B cell (primary cell): ENCODE measurements around the gene ANGPTL8. TPM values are rescaled to one million over a fixed set of nuclear protein-coding genes. Genes with fewer than 3 reads are reported as not detected.
A peak's percentile ranks its signal among the peaks of the same experiment; 100 is the strongest.

ENCODE experiments used
- ATAC-seq: fragments of 200-7000 bp; cut with Tn5 transposase; one replicate; pipeline ENCODE4 v1.10.0; 2021; ENCODE audit warnings: low read depth, mild to moderate bottlenecking, moderate number of reproducible peaks, moderate library complexity
- CTCF ChIA-PET: fragments of 350-600 bp; sonication (Branson Sonifier 250); formaldehyde crosslinking; loops from one replicate; lab custom pipeline; 2021; ENCODE audit warnings: antibody characterized with exemption, inconsistent platforms; lab: Charles Lee
- POLR2A ChIA-PET: fragments of 350-600 bp; sonication (Branson Sonifier 250); formaldehyde crosslinking; loops from one replicate; lab custom pipeline; 2021; ENCODE audit warnings: antibody characterized with exemption; lab: Charles Lee
- DNase-seq: peaks from one replicate; pipeline ENCODE4 v3.0.0; 2013
- H2AFZ ChIP-seq: 2 replicates; pipeline ENCODE4 v1.6.1; 2012; ENCODE audit warnings: mild to moderate bottlenecking, low read depth, low read length; ENCODE audit not compliant: insufficient read depth, poor library complexity, severe bottlenecking
- H3K27ac ChIP-seq, 2 donors: 1 replicate in 1 of 2; 2 replicates in 1 of 2; pipeline ENCODE4 v1.5.1; 2012 to 2013; ENCODE audit warnings: low read length in 2 of 2, mild to moderate bottlenecking in 2 of 2, moderate library complexity in 1 of 2
- H3K27me3 ChIP-seq, 4 experiments: fragments of 200-600 bp in 1 of 4; sonication (generic) in 1 of 4; replicated peaks in 1 of 4; 1 replicate in 2 of 4; 2 replicates in 2 of 4; pipeline versions ENCODE4 v1.6.1 to v1.7.0; 2013 to 2016; ENCODE audit warnings: low read length in 3 of 4, mild to moderate bottlenecking in 2 of 4, mixed read lengths in 1 of 4, moderate library complexity in 1 of 4; ENCODE audit not compliant: insufficient read depth in 4 of 4, control insufficient read depth in 3 of 4; ENCODE audit errors: control extremely low read depth in 1 of 4
- H3K36me3 ChIP-seq, 2 experiments: replicated peaks in 1 of 2; 1 replicate in 1 of 2; 2 replicates in 1 of 2; pipeline versions ENCODE4 v1.6.1 to v1.7.1; 2013; ENCODE audit warnings: low read length in 1 of 2; ENCODE audit not compliant: insufficient read depth in 2 of 2, control insufficient read depth in 1 of 2; ENCODE audit errors: control extremely low read depth in 1 of 2, extremely low read depth in 1 of 2
- H3K4me1 ChIP-seq, 2 donors: fragments of 200-600 bp in 1 of 2; sonication (generic) in 1 of 2; 1 replicate in 1 of 2; 2 replicates in 1 of 2; pipeline versions ENCODE4 v1.5.1 to v1.6.1; 2013 to 2017; ENCODE audit warnings: low read length in 2 of 2; ENCODE audit not compliant: control insufficient read depth in 2 of 2, insufficient read depth in 2 of 2
- H3K4me2 ChIP-seq: replicated peaks from 2 replicates; pipeline ENCODE3; 2012; ENCODE audit warnings: mild to moderate bottlenecking, low read depth, low read length; ENCODE audit not compliant: poor library complexity, severe bottlenecking
- H3K4me3 ChIP-seq, 5 experiments: fragments of 200-600 bp in 1 of 5; sonication (generic) in 1 of 5; 1 replicate in 3 of 5; 2 replicates in 2 of 5; pipeline versions ENCODE4 v1.5.1 to v1.7.0; 2011 to 2016; ENCODE audit warnings: low read length in 4 of 5, mild to moderate bottlenecking in 4 of 5, low read depth in 2 of 5, control low read depth in 1 of 5, moderate library complexity in 1 of 5; ENCODE audit not compliant: insufficient read depth in 1 of 5; ENCODE audit errors: control extremely low read depth in 1 of 5, extremely low read depth in 1 of 5
- H3K79me2 ChIP-seq: fragments of 200-600 bp; sonication (generic); one replicate; pipeline ENCODE4 v1.6.0; 2016; ENCODE audit warnings: low read length; ENCODE audit not compliant: control insufficient read depth, insufficient read depth
- H3K9ac ChIP-seq: fragments of 200-600 bp; sonication (generic); 2 replicates; pipeline ENCODE4 v1.6.1; 2017; ENCODE audit warnings: mild to moderate bottlenecking, low read length, moderate library complexity
- H3K9me3 ChIP-seq, 3 donors: one replicate each; pipeline versions ENCODE4 v1.6.1 to v1.7.1; 2013; ENCODE audit warnings: low read length in 2 of 3; ENCODE audit not compliant: control insufficient read depth in 2 of 3, insufficient read depth in 1 of 3; ENCODE audit errors: control extremely low read depth in 1 of 3
- H4K20me1 ChIP-seq: 2 replicates; pipeline ENCODE4 v1.6.0; 2012; ENCODE audit warnings: mild to moderate bottlenecking, low read length; ENCODE audit not compliant: insufficient read depth, control insufficient read depth, poor library complexity, severe bottlenecking
- H3K27ac Mint-ChIP-seq: one replicate; pipeline ENCODE4 v1.8.0; 2021; ENCODE audit warnings: mixed read lengths
- H3K27me3 Mint-ChIP-seq: one replicate; pipeline ENCODE4 v1.8.0; 2021; ENCODE audit warnings: mixed read lengths
- H3K4me1 Mint-ChIP-seq: one replicate; pipeline ENCODE4 v1.8.0; 2021; ENCODE audit warnings: mixed read lengths
- H3K4me3 Mint-ChIP-seq: one replicate; pipeline ENCODE4 v1.8.0; 2021; ENCODE audit warnings: mixed read lengths
- H3K9me3 Mint-ChIP-seq: one replicate; pipeline ENCODE4 v1.8.0; 2022; ENCODE audit warnings: mixed read lengths; ENCODE audit not compliant: insufficient read depth
- EZH2 ChIP-seq: IDR thresholded peaks from 2 replicates; pipeline ENCODE4 v1.6.1; 2012; ENCODE audit warnings: borderline replicate concordance, low read depth, mild to moderate bottlenecking, moderate library complexity, low read length; ENCODE audit not compliant: insufficient read depth, poor library complexity, severe bottlenecking
- whole genome bisulfite sequencing: methylation state at CpG from one replicate; pipeline ENCODE4 v1.1.5; 2013; ENCODE audit warnings: missing lambda C conversion rate; ENCODE audit not compliant: insufficient coverage; 5-methylcytosine and 5-hydroxymethylcytosine counted together
- intact Hi-C: fragments of 100-400 bp; cut with micrococcal nuclease; formaldehyde crosslinking; loops from one replicate; pipeline ENCODE4 v1.10.0; 2022
- polyA plus RNA-seq: library from polyadenylated mRNA; depleted of rRNA; stranded (reverse); fragments of >200 nt; gene quantifications from 2 replicates; pipeline ENCODE4 v1.2.3, GENCODE V29; 2012
- total RNA-seq, 2 donors: library from RNA; stranded (reverse); fragments of 120-200 nt in 1 of 2; gene quantifications; 1 replicate in 1 of 2; 2 replicates in 1 of 2; pipeline versions ENCODE4 v1.2.3 to v1.2.4, GENCODE V29; 2013 to 2022
- TF ChIP-seq, protein P1 (sequence below): fragments of 200-600 bp; IDR thresholded peaks from one replicate; pipeline ENCODE4 v1.8.0; 2022; ENCODE audit warnings: antibody characterized with exemption, mild to moderate bottlenecking

The ANGPTL8 gene
- total and polyA plus RNA-seq, 2 donors (not counting 1 experiment from before 2014, with no cell fraction given), result not detected

DNA sequence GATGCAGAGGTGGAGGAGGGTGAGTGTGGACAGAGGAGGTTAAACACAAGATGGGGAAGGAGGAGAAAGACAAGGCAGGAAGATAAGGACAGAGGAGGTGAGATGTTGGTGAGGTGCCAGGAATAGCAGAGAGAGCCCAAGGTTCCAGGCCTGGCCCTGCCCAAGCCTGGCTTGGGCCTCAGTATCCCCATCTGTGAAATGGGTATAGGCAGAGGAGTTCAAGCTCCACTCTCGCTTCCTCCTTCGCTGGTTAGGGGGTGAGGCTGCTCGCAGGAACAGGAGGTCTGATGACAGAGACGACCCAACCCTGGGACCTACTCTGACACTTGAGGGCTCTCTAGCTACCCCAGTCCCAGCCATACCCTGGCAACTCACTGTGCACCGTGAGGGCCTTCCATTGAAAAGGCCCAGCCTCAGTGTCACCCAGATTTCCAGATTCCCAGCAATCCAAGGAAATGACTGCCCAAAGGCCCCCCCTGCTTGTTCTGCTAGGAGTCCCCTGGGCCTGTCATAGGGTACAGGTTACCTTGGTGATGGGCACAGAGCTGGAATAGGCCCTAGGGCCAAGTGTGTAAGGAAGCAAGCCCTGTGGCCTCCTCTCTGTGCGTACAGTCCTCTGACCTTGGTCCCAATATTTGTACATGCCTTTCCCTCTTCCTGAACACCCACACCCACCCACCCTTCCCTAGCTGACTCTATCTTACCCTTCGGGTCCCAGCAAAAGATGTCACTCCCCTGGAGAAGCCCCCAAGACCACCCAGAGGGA lies 8.6 kb upstream of the ANGPTL8 start:
- H3K27me3 Mint-ChIP-seq, result no peaks in the 10 kb centered on the region
- no peaks in the 10 kb centered on the region for H3K4me1 Mint-ChIP-seq
- no peak for ATAC-seq
- Histone ChIP-seq H3K4me1 (no peaks in the 10 kb centered on the region), H3K27ac (no peak overlapping the region), H3K27me3 (no peaks in the 10 kb centered on the region), H3K4me3 (no peak overlapping the region), H3K36me3 (no peaks in the 10 kb centered on the region), H3K79me2 (no peaks in the 10 kb centered on the region), H4K20me1 (no peaks in the 10 kb centered on the region), H3K9me3 (peaks cover 0 to 12% (median 0%) of the 10 kb centered on the region in 3 donors), H3K9ac (no peak overlapping the region), H2AFZ (no peak overlapping the region), H3K4me2 (no peak overlapping the region)
- H3K27ac Mint-ChIP-seq, result no peak overlapping the region
- 88% methylated on average over 4 of the region's 7 CpGs for WGBS
- H3K9me3 Mint-ChIP-seq, result no peaks in the 10 kb centered on the region
- no peak overlapping the region for H3K4me3 Mint-ChIP-seq
- POLR2A ChIA-PET, result no interaction called here
- no peak for TF ChIP-seq EZH2
- TF ChIP-seq, protein P1, sequence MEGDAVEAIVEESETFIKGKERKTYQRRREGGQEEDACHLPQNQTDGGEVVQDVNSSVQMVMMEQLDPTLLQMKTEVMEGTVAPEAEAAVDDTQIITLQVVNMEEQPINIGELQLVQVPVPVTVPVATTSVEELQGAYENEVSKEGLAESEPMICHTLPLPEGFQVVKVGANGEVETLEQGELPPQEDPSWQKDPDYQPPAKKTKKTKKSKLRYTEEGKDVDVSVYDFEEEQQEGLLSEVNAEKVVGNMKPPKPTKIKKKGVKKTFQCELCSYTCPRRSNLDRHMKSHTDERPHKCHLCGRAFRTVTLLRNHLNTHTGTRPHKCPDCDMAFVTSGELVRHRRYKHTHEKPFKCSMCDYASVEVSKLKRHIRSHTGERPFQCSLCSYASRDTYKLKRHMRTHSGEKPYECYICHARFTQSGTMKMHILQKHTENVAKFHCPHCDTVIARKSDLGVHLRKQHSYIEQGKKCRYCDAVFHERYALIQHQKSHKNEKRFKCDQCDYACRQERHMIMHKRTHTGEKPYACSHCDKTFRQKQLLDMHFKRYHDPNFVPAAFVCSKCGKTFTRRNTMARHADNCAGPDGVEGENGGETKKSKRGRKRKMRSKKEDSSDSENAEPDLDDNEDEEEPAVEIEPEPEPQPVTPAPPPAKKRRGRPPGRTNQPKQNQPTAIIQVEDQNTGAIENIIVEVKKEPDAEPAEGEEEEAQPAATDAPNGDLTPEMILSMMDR, result no peak
- DNase-seq, result no peak
- CTCF ChIA-PET, result no interaction called here
- intact Hi-C loops, result no loop called here

DNA sequence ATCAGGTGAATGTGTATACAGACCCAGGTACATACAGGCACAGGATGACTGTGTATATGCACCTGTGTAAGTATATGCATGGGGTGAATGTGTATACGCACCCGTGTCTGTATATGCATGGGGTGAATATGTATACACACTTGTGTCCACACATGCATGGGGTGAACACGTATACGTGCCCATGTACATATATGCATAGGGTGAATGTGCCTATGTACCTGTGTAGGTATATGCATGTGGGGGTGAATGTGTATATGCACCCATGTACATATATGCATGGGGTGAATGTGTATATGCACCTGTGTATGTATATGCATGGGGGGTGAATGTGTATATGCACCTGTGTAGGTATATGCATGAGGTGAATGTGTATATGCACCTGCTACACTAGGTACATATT lies 6.9 kb upstream of the ANGPTL8 start:
- Histone ChIP-seq H3K27ac (no peak overlapping the region), H3K4me3 (no peak overlapping the region), H3K4me1 (no peaks in the 10 kb centered on the region), H3K27me3 (no peaks in the 10 kb centered on the region), H3K79me2 (no peaks in the 10 kb centered on the region), H3K9me3 (peaks cover 0 to 7% (median 0%) of the 10 kb centered on the region in 3 donors), H3K4me2 (no peak overlapping the region), H4K20me1 (no peaks in the 10 kb centered on the region), H3K9ac (no peak overlapping the region), H2AFZ (no peak overlapping the region), H3K36me3 (no peaks in the 10 kb centered on the region)
- no peaks in the 10 kb centered on the region for H3K9me3 Mint-ChIP-seq
- no peaks in the 10 kb centered on the region for H3K4me1 Mint-ChIP-seq
- H3K27ac Mint-ChIP-seq, result no peak overlapping the region
- intact Hi-C loops, result no loop called here
- ATAC-seq, result no peak
- H3K4me3 Mint-ChIP-seq, result no peak overlapping the region
- 85% methylated on average over 4 of the region's 4 CpGs for WGBS
- H3K27me3 Mint-ChIP-seq, result no peaks in the 10 kb centered on the region
- ChIA-PET CTCF (interaction anchor here (1.0 kb wide), 1 partner anchor 11 kb away, joined by 3 read pairs; no protein-coding TSS in a partner anchor), POLR2A (no interaction called here)
- TF ChIP-seq, protein P1, result no peak
- TF ChIP-seq EZH2, result no peak
- DNase-seq, result peak; percentile 8
